Measurements from ENCODE around the gene PDIA6. TPM values are rescaled to one million over a fixed set of nuclear protein-coding genes. Genes with fewer than 3 reads are reported as not detected.

The PDIA6 gene
- total and polyA plus RNA-seq, 2 donors (not counting 3 experiments of a cell fraction or from before 2014, with no cell fraction given), result 335 to 424 TPM

DNA sequence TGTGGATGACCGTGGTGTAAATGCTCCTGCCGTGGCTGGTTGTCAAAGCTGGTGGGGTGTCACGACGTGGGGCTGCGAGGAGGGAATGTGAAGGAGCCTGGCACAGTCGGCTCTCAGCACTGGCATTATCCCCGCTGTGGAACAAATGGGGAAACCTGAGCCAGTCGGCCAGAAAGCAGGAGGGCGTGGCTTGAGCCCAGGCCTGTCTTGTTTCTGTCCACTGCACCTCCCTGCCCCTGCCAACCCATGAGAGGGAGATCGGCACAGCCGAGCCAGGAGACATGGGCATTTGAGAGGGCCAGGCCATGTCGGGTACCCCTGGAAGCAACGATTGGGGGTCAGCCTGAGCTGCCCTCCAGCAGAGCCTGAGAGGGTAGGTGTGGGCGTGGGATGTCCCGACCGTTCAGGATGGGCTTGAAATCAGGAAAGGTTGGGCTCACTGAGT, 44.5 kb downstream of the PDIA6 start:
- DNase-seq (ENCODE audit: low read depth, low spot score) (no peak), FAIRE-seq (no peak)
- Histone ChIP-seq H3K9ac (replicated peaks; ENCODE audit: extremely low read depth, insufficient read depth, low read length) (no peak overlapping the region), H3K9me1 (replicated peaks; ENCODE audit: control insufficient read depth, extremely low read depth, insufficient read depth, low read length) (no peaks in the 10 kb centered on the region), H4K20me1 (replicated peaks; ENCODE audit: control insufficient read depth, extremely low read depth, insufficient read depth, low read length) (no peaks in the 10 kb centered on the region), H2AFZ (ENCODE audit: low read depth, low read length) (no peak overlapping the region), H3K36me3 (ENCODE audit: control insufficient read depth in 2 of 2, extremely low read depth in 1 of 2, insufficient read depth in 2 of 2, low read length in 2 of 2) (no peaks in the 10 kb centered on the region), H3K27me3 (ENCODE audit: control insufficient read depth in 2 of 2, insufficient read depth in 2 of 2, low read length in 2 of 2) (no peaks in the 10 kb centered on the region), H3K79me2 (ENCODE audit: control insufficient read depth, insufficient read depth, low read length) (no peaks in the 10 kb centered on the region), H3K27ac (ENCODE audit: insufficient read depth, low read depth, low read length) (no peak overlapping the region), H3K9me3 (replicated peaks; ENCODE audit: control insufficient read depth, insufficient read depth, low read length) (no peaks in the 10 kb centered on the region), H3K4me1 (ENCODE audit: control insufficient read depth, extremely low read depth, insufficient read depth, low read length) (no peaks in the 10 kb centered on the region), H3K4me2 (ENCODE audit: insufficient read depth, low read length) (no peak overlapping the region), H3K4me3 (replicated peaks in 1 of 3; ENCODE audit: insufficient read depth in 1 of 3, low read depth in 1 of 3, low read length in 3 of 3) (no peak overlapping the region)
- ChIA-PET CTCF (interaction anchor here (1.4 kb wide), 1 partner anchor 20 kb away, joined by 3 read pairs; no protein-coding TSS in a partner anchor), POLR2A (interaction anchor here (0.6 kb wide), 1 partner anchor 41 kb away, joined by 6 read pairs; no protein-coding TSS in a partner anchor)
- BruUV-seq (replicated peaks), result no TSS peak
- intact Hi-C loops (cut with micrococcal nuclease), result no loop called here
- no peak for TF ChIP-seq POLR2AphosphoS5 (IDR thresholded peaks at IDR 0.05; ENCODE audit: insufficient read depth, low read depth, low read length)
- TF ChIP-seq JUN (IDR thresholded peaks at IDR 0.05; ENCODE audit: borderline replicate concordance, insufficient read depth, insufficient read length, low read depth), result no peak
- no peak for TF ChIP-seq POLR2A (IDR thresholded peaks at IDR 0.05; ENCODE audit: low read depth, low read length)
- TF ChIP-seq, protein P1, sequence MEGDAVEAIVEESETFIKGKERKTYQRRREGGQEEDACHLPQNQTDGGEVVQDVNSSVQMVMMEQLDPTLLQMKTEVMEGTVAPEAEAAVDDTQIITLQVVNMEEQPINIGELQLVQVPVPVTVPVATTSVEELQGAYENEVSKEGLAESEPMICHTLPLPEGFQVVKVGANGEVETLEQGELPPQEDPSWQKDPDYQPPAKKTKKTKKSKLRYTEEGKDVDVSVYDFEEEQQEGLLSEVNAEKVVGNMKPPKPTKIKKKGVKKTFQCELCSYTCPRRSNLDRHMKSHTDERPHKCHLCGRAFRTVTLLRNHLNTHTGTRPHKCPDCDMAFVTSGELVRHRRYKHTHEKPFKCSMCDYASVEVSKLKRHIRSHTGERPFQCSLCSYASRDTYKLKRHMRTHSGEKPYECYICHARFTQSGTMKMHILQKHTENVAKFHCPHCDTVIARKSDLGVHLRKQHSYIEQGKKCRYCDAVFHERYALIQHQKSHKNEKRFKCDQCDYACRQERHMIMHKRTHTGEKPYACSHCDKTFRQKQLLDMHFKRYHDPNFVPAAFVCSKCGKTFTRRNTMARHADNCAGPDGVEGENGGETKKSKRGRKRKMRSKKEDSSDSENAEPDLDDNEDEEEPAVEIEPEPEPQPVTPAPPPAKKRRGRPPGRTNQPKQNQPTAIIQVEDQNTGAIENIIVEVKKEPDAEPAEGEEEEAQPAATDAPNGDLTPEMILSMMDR (IDR thresholded peaks at IDR 0.05; ENCODE audit: extremely low read depth in 1 of 2, insufficient read depth in 1 of 2, low read depth in 1 of 2, low read length in 2 of 2), result no peak
- no peak for TF ChIP-seq MYC (IDR thresholded peaks at IDR 0.05; ENCODE audit: low read depth, low read length)
- dilution Hi-C loops (cut with MboI; ENCODE audit: extremely low pct_ligation_motif_present, low sequenced_read_pairs), result no loop called here

DNA sequence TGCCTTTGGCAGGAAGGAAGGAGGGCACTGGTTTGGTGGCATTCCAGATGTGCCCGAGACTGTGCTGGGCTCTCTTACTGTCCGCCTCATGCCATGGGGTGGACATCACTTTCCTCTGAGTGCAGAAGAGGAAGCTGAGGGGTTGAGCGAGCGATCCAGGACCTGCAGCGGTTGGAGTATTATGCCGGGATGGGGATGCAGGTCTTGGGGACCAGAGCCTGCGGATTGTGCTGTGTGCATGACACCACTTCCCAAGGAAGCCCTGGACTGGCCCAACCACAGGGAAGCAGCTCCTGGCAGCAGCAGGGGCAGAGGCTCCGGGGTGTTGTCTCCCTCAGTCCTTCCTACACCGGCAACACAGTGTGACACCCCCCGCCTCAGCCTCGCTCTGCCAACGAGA, 46.7 kb downstream of the PDIA6 start:
- TF ChIP-seq POLR2A (IDR thresholded peaks at IDR 0.05; ENCODE audit: low read depth, low read length) (no peak), GATA2 (IDR thresholded peaks at IDR 0.05; ENCODE audit: insufficient read depth, insufficient read length, low read depth, low read length) (no peak), JUN (IDR thresholded peaks at IDR 0.05; ENCODE audit: borderline replicate concordance, insufficient read depth, insufficient read length, low read depth) (no peak), POLR2AphosphoS5 (IDR thresholded peaks at IDR 0.05; ENCODE audit: insufficient read depth, low read depth, low read length) (no peak), MYC (IDR thresholded peaks at IDR 0.05; ENCODE audit: low read depth, low read length) (no peak), EZH2 (IDR thresholded peaks at IDR 0.05; ENCODE audit: borderline replicate concordance, low read depth, low read length, severe bottlenecking) (no peak), FOS (IDR thresholded peaks at IDR 0.05; ENCODE audit: borderline replicate concordance, insufficient read depth, low read length) (no peak)
- TF ChIP-seq, protein P1 (IDR thresholded peaks at IDR 0.05; ENCODE audit: extremely low read depth in 1 of 2, insufficient read depth in 1 of 2, low read depth in 1 of 2, low read length in 2 of 2), result no peak
- Histone ChIP-seq H3K4me3 (replicated peaks in 1 of 3; ENCODE audit: insufficient read depth in 1 of 3, low read depth in 1 of 3, low read length in 3 of 3) (no peak overlapping the region), H3K36me3 (ENCODE audit: control insufficient read depth in 2 of 2, extremely low read depth in 1 of 2, insufficient read depth in 2 of 2, low read length in 2 of 2) (no peaks in the 10 kb centered on the region), H3K9me3 (replicated peaks; ENCODE audit: control insufficient read depth, insufficient read depth, low read length) (no peaks in the 10 kb centered on the region), H3K4me1 (ENCODE audit: control insufficient read depth, extremely low read depth, insufficient read depth, low read length) (no peaks in the 10 kb centered on the region), H3K79me2 (ENCODE audit: control insufficient read depth, insufficient read depth, low read length) (no peaks in the 10 kb centered on the region), H3K4me2 (ENCODE audit: insufficient read depth, low read length) (no peak overlapping the region), H3K27ac (ENCODE audit: insufficient read depth, low read depth, low read length) (no peak overlapping the region), H4K20me1 (replicated peaks; ENCODE audit: control insufficient read depth, extremely low read depth, insufficient read depth, low read length) (no peaks in the 10 kb centered on the region), H3K27me3 (ENCODE audit: control insufficient read depth in 2 of 2, insufficient read depth in 2 of 2, low read length in 2 of 2) (no peaks in the 10 kb centered on the region), H3K9me1 (replicated peaks; ENCODE audit: control insufficient read depth, extremely low read depth, insufficient read depth, low read length) (no peaks in the 10 kb centered on the region), H3K9ac (replicated peaks; ENCODE audit: extremely low read depth, insufficient read depth, low read length) (no peak overlapping the region), H2AFZ (ENCODE audit: low read depth, low read length) (no peak overlapping the region)
- ChIA-PET POLR2A (no interaction called here), CTCF (interaction anchor here (1.1 kb wide), 1 partner anchor 56 kb away, joined by 3 read pairs; no protein-coding TSS in a partner anchor)
- BruUV-seq (replicated peaks), result no TSS peak
- dilution Hi-C loops (cut with MboI; ENCODE audit: extremely low pct_ligation_motif_present, low sequenced_read_pairs), result no loop called here
- intact Hi-C loops (cut with micrococcal nuclease), result no loop called here
- no peak for DNase-seq (ENCODE audit: low read depth, low spot score)
- no peak for FAIRE-seq

All from endothelial cell of umbilical vein (primary cell).